ENCODE measurements around the gene ZNF502. TPM values are rescaled to one million over a fixed set of nuclear protein-coding genes. Genes with fewer than 3 reads are reported as not detected.

Gene ZNF502
- total and polyA plus RNA-seq, 2 experiments from 2014 or later: 1.2 to 3.3 TPM

GRCh38 chr3:44764248-44764647 lies 51.8 kb downstream of the ZNF502 start:
- H2AFZ ChIP-seq: no peak overlapping the region
- peaks cover 3% of the 10 kb centered on the region for H3K9me3 ChIP-seq (ENCODE audit: low read depth)
- TF ChIP-seq EZH2phosphoT487 (IDR thresholded peaks at IDR 0.05; ENCODE audit: low read depth, severe bottlenecking, unreplicated experiment) (no peak), EZH2 (IDR thresholded peaks at IDR 0.05; ENCODE audit: borderline replicate concordance) (no peak)
- TF ChIP-seq, protein P1, sequence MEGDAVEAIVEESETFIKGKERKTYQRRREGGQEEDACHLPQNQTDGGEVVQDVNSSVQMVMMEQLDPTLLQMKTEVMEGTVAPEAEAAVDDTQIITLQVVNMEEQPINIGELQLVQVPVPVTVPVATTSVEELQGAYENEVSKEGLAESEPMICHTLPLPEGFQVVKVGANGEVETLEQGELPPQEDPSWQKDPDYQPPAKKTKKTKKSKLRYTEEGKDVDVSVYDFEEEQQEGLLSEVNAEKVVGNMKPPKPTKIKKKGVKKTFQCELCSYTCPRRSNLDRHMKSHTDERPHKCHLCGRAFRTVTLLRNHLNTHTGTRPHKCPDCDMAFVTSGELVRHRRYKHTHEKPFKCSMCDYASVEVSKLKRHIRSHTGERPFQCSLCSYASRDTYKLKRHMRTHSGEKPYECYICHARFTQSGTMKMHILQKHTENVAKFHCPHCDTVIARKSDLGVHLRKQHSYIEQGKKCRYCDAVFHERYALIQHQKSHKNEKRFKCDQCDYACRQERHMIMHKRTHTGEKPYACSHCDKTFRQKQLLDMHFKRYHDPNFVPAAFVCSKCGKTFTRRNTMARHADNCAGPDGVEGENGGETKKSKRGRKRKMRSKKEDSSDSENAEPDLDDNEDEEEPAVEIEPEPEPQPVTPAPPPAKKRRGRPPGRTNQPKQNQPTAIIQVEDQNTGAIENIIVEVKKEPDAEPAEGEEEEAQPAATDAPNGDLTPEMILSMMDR (IDR thresholded peaks at IDR 0.05; ENCODE audit: poor library complexity): no peak
- DNase-seq (ENCODE audit: low spot score): no peak
- no peak overlapping the region for H3K4me3 ChIP-seq
- H4K20me1 ChIP-seq (ENCODE audit: insufficient read depth, poor library complexity, severe bottlenecking): no peaks in the 10 kb centered on the region
- H3K9me2 ChIP-seq (replicated peaks; ENCODE audit: insufficient read depth): no peaks in the 10 kb centered on the region
- no peaks in the 10 kb centered on the region for H3K27me3 ChIP-seq
- H3K4me1 ChIP-seq (ENCODE audit: insufficient read depth): peaks cover 3% of the 10 kb centered on the region
- H3K4me2 ChIP-seq: no peak overlapping the region
- H3K79me2 ChIP-seq: peaks cover 60% of the 10 kb centered on the region
- no peaks in the 10 kb centered on the region for H3K36me3 ChIP-seq (replicated peaks; ENCODE audit: insufficient read depth, low read depth)
- H3K27ac ChIP-seq: no peak overlapping the region

DNA sequence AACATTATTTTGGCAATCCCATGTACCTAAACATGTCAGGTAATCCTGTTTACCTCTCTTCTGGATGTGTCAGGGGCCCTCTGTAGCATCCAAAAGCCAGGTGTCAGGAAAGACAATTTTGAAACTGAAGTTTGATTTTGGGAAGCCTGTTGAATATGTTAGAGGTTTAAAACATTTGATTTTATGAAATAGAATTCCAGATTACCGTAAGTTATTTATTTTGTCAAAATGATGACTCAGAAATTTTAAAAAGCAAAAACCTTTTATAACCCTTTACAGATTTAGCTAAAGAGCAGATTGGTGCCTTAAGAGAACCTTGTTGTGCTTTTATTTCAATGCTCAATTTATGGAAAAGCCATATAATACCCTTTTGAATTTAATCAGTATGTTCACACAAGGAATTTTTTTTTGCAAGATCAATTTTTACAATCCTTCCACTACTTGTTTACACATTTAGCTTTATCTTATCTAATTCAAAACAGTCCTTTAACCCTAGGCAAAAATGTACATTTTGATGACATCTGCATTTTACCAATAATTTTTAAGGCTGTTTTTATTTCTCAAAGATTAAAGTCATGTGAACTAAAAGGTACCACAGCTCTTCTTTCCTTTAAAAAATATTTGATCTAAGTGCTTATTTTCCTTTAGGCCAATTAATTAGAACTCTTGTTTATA lies 59.1 kb downstream of the ZNF502 start:
- TF ChIP-seq EZH2 (IDR thresholded peaks at IDR 0.05; ENCODE audit: borderline replicate concordance) (no peak), EZH2phosphoT487 (IDR thresholded peaks at IDR 0.05; ENCODE audit: low read depth, severe bottlenecking, unreplicated experiment) (no peak)
- TF ChIP-seq, protein P1 (IDR thresholded peaks at IDR 0.05; ENCODE audit: poor library complexity): no peak
- Histone ChIP-seq H3K36me3 (replicated peaks; ENCODE audit: insufficient read depth, low read depth) (no peaks in the 10 kb centered on the region), H3K9me3 (ENCODE audit: low read depth) (peaks cover 7% of the 10 kb centered on the region), H3K79me2 (peaks cover 10% of the 10 kb centered on the region), H3K4me3 (no peak overlapping the region), H3K4me2 (no peak overlapping the region), H3K9me2 (replicated peaks; ENCODE audit: insufficient read depth) (no peaks in the 10 kb centered on the region), H3K4me1 (ENCODE audit: insufficient read depth) (no peaks in the 10 kb centered on the region), H4K20me1 (ENCODE audit: insufficient read depth, poor library complexity, severe bottlenecking) (no peaks in the 10 kb centered on the region), H3K27ac (no peak overlapping the region), H3K27me3 (no peaks in the 10 kb centered on the region), H2AFZ (no peak overlapping the region)
- 95% methylated on average over 1 of the region's 1 CpG for WGBS (ENCODE audit: low lambda C conversion rate, missing lambda C conversion rate)
- no peak for DNase-seq (ENCODE audit: low spot score)

DNA sequence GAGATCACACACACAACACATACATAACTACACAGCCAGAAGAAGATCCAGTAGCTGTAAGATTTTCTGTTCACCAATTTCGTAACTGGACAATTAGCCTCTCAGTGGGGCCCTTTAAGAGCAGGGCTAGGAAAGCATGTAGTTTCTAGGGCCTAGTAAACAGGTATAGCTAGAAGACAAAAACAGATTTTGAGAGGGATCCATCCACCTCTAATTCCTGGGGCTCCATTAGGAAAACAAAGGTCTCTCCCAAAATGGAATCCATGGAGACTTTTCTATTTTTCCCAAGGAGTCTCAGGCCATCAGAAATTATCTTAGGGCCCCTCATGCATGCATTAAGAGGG lies 59.6 kb downstream of the ZNF502 start:
- no peak overlapping the region for H2AFZ ChIP-seq
- H3K27ac ChIP-seq: no peak overlapping the region
- peaks cover 7% of the 10 kb centered on the region for H3K9me3 ChIP-seq (ENCODE audit: low read depth)
- H3K9me2 ChIP-seq (replicated peaks; ENCODE audit: insufficient read depth): no peaks in the 10 kb centered on the region
- no peaks in the 10 kb centered on the region for H3K36me3 ChIP-seq (replicated peaks; ENCODE audit: insufficient read depth, low read depth)
- H3K79me2 ChIP-seq: peaks cover 7% of the 10 kb centered on the region
- DNase-seq (ENCODE audit: low spot score): no peak
- 100% methylated on average over 1 of the region's 1 CpG for WGBS (ENCODE audit: low lambda C conversion rate, missing lambda C conversion rate)
- no peaks in the 10 kb centered on the region for H3K27me3 ChIP-seq
- H3K4me1 ChIP-seq (ENCODE audit: insufficient read depth): no peaks in the 10 kb centered on the region
- H4K20me1 ChIP-seq (ENCODE audit: insufficient read depth, poor library complexity, severe bottlenecking): no peaks in the 10 kb centered on the region
- TF ChIP-seq, protein P1 (IDR thresholded peaks at IDR 0.05; ENCODE audit: poor library complexity): no peak
- no peak for TF ChIP-seq EZH2phosphoT487 (IDR thresholded peaks at IDR 0.05; ENCODE audit: low read depth, severe bottlenecking, unreplicated experiment)
- no peak overlapping the region for H3K4me2 ChIP-seq
- H3K4me3 ChIP-seq: no peak overlapping the region

Other genes starting within 250 kb of the ZNF502 start
- 10.5 and 14.7 TPM in 2 replicates for gene ZNF445, start 235.0 kb upstream of the ZNF502 start, total RNA-seq
- gene ZNF445, start 235.0 kb upstream of the ZNF502 start, polyA plus RNA-seq: 6.1 and 6.4 TPM in 2 replicates
- 9.6 and 9.9 TPM in 2 replicates for gene ZKSCAN7, start 157.5 kb upstream of the ZNF502 start, total RNA-seq
- 6.0 and 7.9 TPM in 2 replicates for gene ZKSCAN7, start 157.5 kb upstream of the ZNF502 start, polyA plus RNA-seq
- gene ZNF660, start 127.7 kb upstream of the ZNF502 start, total RNA-seq: 4.5 and 9.8 TPM in 2 replicates
- gene ZNF660, start 127.7 kb upstream of the ZNF502 start, polyA plus RNA-seq: 4.0 and 4.6 TPM in 2 replicates
- gene ZNF197, start 87.6 kb upstream of the ZNF502 start, total RNA-seq: 17.1 and 17.5 TPM in 2 replicates
- gene ZNF197, start 87.6 kb upstream of the ZNF502 start, polyA plus RNA-seq: 5.3 and 7.1 TPM in 2 replicates
- gene ZNF35, start 63.9 kb upstream of the ZNF502 start, total RNA-seq: 9.6 and 15.3 TPM in 2 replicates
- 3.4 and 4.2 TPM in 2 replicates for gene ZNF35, start 63.9 kb upstream of the ZNF502 start, polyA plus RNA-seq
- gene ZNF501, start 17.0 kb downstream of the ZNF502 start, total RNA-seq: 2.6 and 7.3 TPM in 2 replicates
- gene ZNF501, start 17.0 kb downstream of the ZNF502 start, polyA plus RNA-seq: 1.6 and 4.8 TPM in 2 replicates
- 24.0 and 25.1 TPM in 2 replicates for gene KIAA1143, start 49.0 kb downstream of the ZNF502 start, total RNA-seq
- gene KIAA1143, start 49.0 kb downstream of the ZNF502 start, polyA plus RNA-seq: 11.4 and 11.5 TPM in 2 replicates
- gene KIF15, start 49.1 kb downstream of the ZNF502 start, total RNA-seq: 2.7 and 4.1 TPM in 2 replicates
- gene KIF15, start 49.1 kb downstream of the ZNF502 start, polyA plus RNA-seq: 1.4 and 2.6 TPM in 2 replicates
- gene TMEM42, start 149.3 kb downstream of the ZNF502 start, total RNA-seq: 14.7 and 16.9 TPM in 2 replicates
- 16.7 and 22.2 TPM in 2 replicates for gene TMEM42, start 149.3 kb downstream of the ZNF502 start, polyA plus RNA-seq
- gene TGM4, start 161.9 kb downstream of the ZNF502 start, total RNA-seq: 0.43 TPM in 1 of 2 replicates, not detected in the other
- gene TGM4, start 161.9 kb downstream of the ZNF502 start, polyA plus RNA-seq: 0.78 TPM in 1 of 2 replicates, not detected in the other

Data from hepatocyte (in vitro differentiated cells).